Stimulated activated CD4-positive, alpha-beta T cell treated with anti-CD3 and anti-CD28 coated beads, Interleukin-2, amount 100 ng/mL, for 4 hours (primary cell): ENCODE results near the gene OXTR.

Experiments used
- DNase-seq: peaks from one replicate; pipeline ENCODE4 v3.0.0-alpha.2; 2020; ENCODE audit warnings: low read depth

Gene OXTR

GRCh38 chr3:8769088-8769822 is at the start of gene OXTR:
Gene OXTR (minus strand): TSS chr3:8769613. CDS start chr3:8768187, 1,426 bp downstream.
- DNase-seq: peak; percentile 4

GRCh38 chr3:8817486-8817885 is 48.1 kb upstream of the OXTR start:
- DNase-seq: no peak

GRCh38 chr3:8816106-8816505 is 46.7 kb upstream of the OXTR start:
- DNase-seq: no peak

GRCh38 chr3:8813411-8813810 is 44.0 kb upstream of the OXTR start:
- DNase-seq: no peak

GRCh38 chr3:8810561-8810960 is 41.1 kb upstream of the OXTR start:
- no peak for DNase-seq

GRCh38 chr3:8805774-8806173 is 36.4 kb upstream of the OXTR start:
- no peak for DNase-seq

GRCh38 chr3:8802256-8802655 is 32.8 kb upstream of the OXTR start:
- no peak for DNase-seq

GRCh38 chr3:8800016-8800415 is 30.6 kb upstream of the OXTR start:
- no peak for DNase-seq

GRCh38 chr3:8794247-8794646 is 24.8 kb upstream of the OXTR start:
- DNase-seq: no peak

GRCh38 chr3:8793242-8793641 is 23.8 kb upstream of the OXTR start:
- DNase-seq: no peak

GRCh38 chr3:8790529-8790928 is 21.1 kb upstream of the OXTR start:
- no peak for DNase-seq

- DNase-seq: no peak
Observed at GRCh38 chr3:8784676-8785435, 15.4 kb upstream of the OXTR start.

GRCh38 chr3:8780279-8780678 is 10.9 kb upstream of the OXTR start:
- no peak for DNase-seq

- no peak for DNase-seq
Observed at GRCh38 chr3:8778475-8778874, 9.1 kb upstream of the OXTR start.

- DNase-seq: no peak
Observed at GRCh38 chr3:8777978-8778267, 8.5 kb upstream of the OXTR start.

- no peak for DNase-seq
Observed at GRCh38 chr3:8777201-8777977, 8.0 kb upstream of the OXTR start.

- DNase-seq: no peak
Observed at GRCh38 chr3:8776406-8776805, 7.0 kb upstream of the OXTR start.

- DNase-seq: no peak
Observed at GRCh38 chr3:8775602-8776001, 6.2 kb upstream of the OXTR start.

- no peak for DNase-seq
Observed at GRCh38 chr3:8775181-8775580, 5.8 kb upstream of the OXTR start.

- no peak for DNase-seq
Observed at GRCh38 chr3:8773941-8774542, 4.6 kb upstream of the OXTR start.

- DNase-seq: no peak
Observed at GRCh38 chr3:8768364-8769087, 887 bp downstream of the OXTR start.
